ENCODE measurements around the gene CBX8.

GRCh38 chr17:79774561-79774975 lies 22.3 kb downstream of the CBX8 start:
- TF ChIP-seq CTCF (IDR thresholded peaks at IDR 0.05; ENCODE audit: low read depth, low read length), result no peak
- TF ChIP-seq EZH2phosphoT487 (IDR thresholded peaks at IDR 0.05; ENCODE audit: low read depth), result no peak

Data from OCI-LY3 (cell line).